Measurements from ENCODE around the gene PCDHB14. TPM values are rescaled to one million over a fixed set of nuclear protein-coding genes. Genes with fewer than 3 reads are reported as not detected.
"Not testable (repeated sequence)": the region's sequence is repeated elsewhere in the genome, so short reads cannot be mapped to it uniquely, and the experiment has no call there.

The PCDHB14 gene
- total and polyA plus RNA-seq, 8 donors: 2.6 to 11.1 (median 9.6) TPM

DNA sequence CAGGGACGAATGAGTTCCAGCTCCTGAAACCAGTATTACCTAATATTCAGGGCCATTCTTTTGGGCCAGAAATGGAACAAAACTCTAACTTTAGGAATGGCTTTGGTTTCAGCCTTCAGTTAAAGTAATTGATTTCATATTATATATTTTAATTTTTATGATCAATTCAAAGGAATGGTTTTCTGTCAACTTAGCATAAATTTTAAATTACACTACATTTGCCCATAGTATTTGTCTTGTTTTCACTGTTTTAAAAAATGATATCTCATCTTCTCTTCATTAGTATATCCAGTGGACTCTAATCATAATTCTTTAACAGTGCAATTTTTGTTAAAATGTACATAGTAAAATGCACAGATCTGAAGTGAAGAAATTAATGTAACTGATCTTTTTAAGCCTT lies 42.8 kb upstream of the PCDHB14 start:
- ATAC-seq (no peak), DNase-seq (no peak)
- Histone ChIP-seq H3K4me3 (no peak overlapping the region), H3K27me3 (peaks cover 0 to 69% of the 10 kb centered on the region in 2 donors), H3K27ac (no peak overlapping the region), H3K36me3 (no peaks in the 10 kb centered on the region), H3K4me1 (no peaks in the 10 kb centered on the region), H3K9me3 (peaks cover 0 to 59% of the 10 kb centered on the region in 2 donors)
- intact Hi-C loops (cut with DNase I): no loop called here
- no peak for TF ChIP-seq CTCF (IDR thresholded peaks at IDR 0.05)

- TF ChIP-seq CTCF (IDR thresholded peaks at IDR 0.05): no peak
These were observed 40.9 kb upstream of the PCDHB14 start, which contains the start of gene PCDHB16 for GRCh38 chr5:141182248-141182647. Gene PCDHB16 (plus strand): TSS chr5:141182387. CDS start chr5:141182560, 173 bp downstream.

DNA sequence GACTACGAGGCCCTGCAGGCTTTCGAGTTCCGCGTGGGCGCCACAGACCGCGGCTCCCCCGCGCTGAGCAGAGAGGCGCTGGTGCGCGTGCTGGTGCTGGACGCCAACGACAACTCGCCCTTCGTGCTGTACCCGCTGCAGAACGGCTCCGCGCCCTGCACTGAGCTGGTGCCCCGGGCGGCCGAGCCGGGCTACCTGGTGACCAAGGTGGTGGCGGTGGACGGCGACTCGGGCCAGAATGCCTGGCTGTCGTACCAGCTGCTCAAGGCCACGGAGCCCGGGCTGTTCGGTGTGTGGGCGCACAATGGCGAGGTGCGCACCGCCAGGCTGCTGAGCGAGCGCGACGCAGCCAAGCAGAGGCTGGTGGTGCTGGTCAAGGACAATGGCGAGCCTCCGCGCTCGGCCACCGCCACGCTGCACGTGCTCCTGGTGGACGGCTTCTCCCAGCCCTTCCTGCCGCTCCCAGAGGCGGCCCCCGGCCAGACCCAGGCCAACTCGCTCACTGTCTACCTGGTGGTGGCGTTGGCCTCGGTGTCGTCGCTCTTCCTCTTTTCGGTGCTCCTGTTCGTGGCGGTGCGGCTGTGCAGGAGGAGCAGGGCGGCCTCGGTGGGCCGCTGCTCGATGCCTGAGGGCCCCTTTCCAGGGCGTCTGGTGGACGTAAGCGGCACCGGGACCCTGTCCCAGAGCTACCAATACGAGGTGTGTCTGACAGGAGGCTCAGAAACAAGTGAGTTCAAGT lies 38.9 kb upstream of the PCDHB14 start:
- DNase-seq; ATAC-seq; H3K4me1 ChIP-seq; H3K4me3 ChIP-seq; intact Hi-C loops (cut with DNase I); H3K36me3 ChIP-seq; H3K27ac ChIP-seq: not testable (repeated sequence)
- peaks cover 0 to 46% of the 10 kb centered on the region in 2 donors for H3K27me3 ChIP-seq
- peaks cover 0 to 44% of the 10 kb centered on the region in 2 donors for H3K9me3 ChIP-seq

More at GRCh38 chr5:141182248-141182647, 40.9 kb upstream of the PCDHB14 start, which contains the start of gene PCDHB16:
- Histone ChIP-seq H3K9me3 (peaks cover 0 to 53% of the 10 kb centered on the region in 2 donors), H3K36me3 (no peaks in the 10 kb centered on the region), H3K27ac (no peak within 1 kb of the TSS), H3K4me1 (no peaks in the 10 kb centered on the region), H3K4me3 (no peak within 1 kb of the TSS), H3K27me3 (peaks cover 0 to 50% of the 10 kb centered on the region in 2 donors)
- intact Hi-C loops (cut with DNase I): no loop called here
- DNase-seq (peak in 2 of 4 donors; percentile 36 to 58), ATAC-seq (no peak)

GRCh38 chr5:141186897-141187512 lies 36.1 kb upstream of the PCDHB14 start, which contains the start of gene PCDHB9:
Gene PCDHB9 (plus strand): TSS chr5:141187161. CDS start chr5:141187319, 158 bp downstream.
- DNase-seq: peak in 1 of 4 donors; percentile 24
- H3K36me3 ChIP-seq: no peaks in the 10 kb centered on the region
- H3K4me3 ChIP-seq: no peak within 1 kb of the TSS
- TF ChIP-seq CTCF (IDR thresholded peaks at IDR 0.05): no peak
- peaks cover 0 to 63% of the 10 kb centered on the region in 2 donors for H3K9me3 ChIP-seq
- H3K4me1 ChIP-seq: no peaks in the 10 kb centered on the region
- H3K27ac ChIP-seq: no peak within 1 kb of the TSS
- no peak for ATAC-seq
- peaks cover 3 to 47% of the 10 kb centered on the region in 2 donors for H3K27me3 ChIP-seq
- intact Hi-C loops (cut with DNase I): no loop called here

- ATAC-seq; DNase-seq; H3K36me3 ChIP-seq; H3K4me3 ChIP-seq; H3K4me1 ChIP-seq; intact Hi-C loops (cut with DNase I); H3K27ac ChIP-seq: not testable (repeated sequence)
- Histone ChIP-seq H3K9me3 (peaks cover 0 to 59% of the 10 kb centered on the region in 2 donors), H3K27me3 (peaks cover 3 to 43% of the 10 kb centered on the region in 2 donors)
These were observed 34.5 kb upstream of the PCDHB14 start for GRCh38 chr5:141188682-141189081.

GRCh38 chr5:141189131-141189530 lies 34.0 kb upstream of the PCDHB14 start:
- intact Hi-C loops (cut with DNase I); ATAC-seq: not testable (repeated sequence)
- H3K9me3 ChIP-seq: peaks cover 0 to 58% of the 10 kb centered on the region in 2 donors

More at GRCh38 chr5:141189131-141189530, 34.0 kb upstream of the PCDHB14 start:
- peak in 1 of 4 donors; percentile 54 for DNase-seq
- not testable (repeated sequence) for H3K36me3 ChIP-seq, H3K27ac ChIP-seq, H3K4me1 ChIP-seq, H3K4me3 ChIP-seq
- peaks cover 3 to 43% of the 10 kb centered on the region in 2 donors for H3K27me3 ChIP-seq

All from left lung (tissue), 10 donors.